Gastrocnemius medialis (tissue), 4 donors: ENCODE results near the gene FUNDC2. TPM values are rescaled to one million over a fixed set of nuclear protein-coding genes. Genes with fewer than 3 reads are reported as not detected.
A peak's percentile ranks its signal among the peaks of the same experiment; 100 is the strongest.

ENCODE experiments used
- ATAC-seq, 2 donors: fragments of 150-250 bp; one replicate each; pipeline ENCODE4 v1.9.1; 2016
- DNase-seq, 2 donors: peaks; one replicate each; pipeline ENCODE4 v3.0.0-alpha.2; 2019
- H3K27ac ChIP-seq, 4 donors: fragments of 200-600 bp; sonication (generic); 1 replicate in 1 of 4; 2 replicates in 3 of 4; pipeline ENCODE4 v1.5.1; 2016 to 2018; ENCODE audit warnings: mild to moderate bottlenecking in 2 of 4, moderate library complexity in 1 of 4
- H3K27me3 ChIP-seq, 3 donors: fragments of 200-600 bp; sonication (generic) in 2 of 3; 1 replicate in 1 of 3; 2 replicates in 2 of 3; pipeline versions ENCODE4 v1.5.1 to v1.6.0; 2016 to 2019; ENCODE audit warnings: mild to moderate bottlenecking in 1 of 3, moderate library complexity in 1 of 3
- H3K36me3 ChIP-seq, 2 donors: fragments of 200-600 bp; sonication (generic) in 1 of 2; one replicate each; pipeline ENCODE4 v1.5.1; 2017 to 2018
- H3K4me1 ChIP-seq, 2 donors: fragments of 200-600 bp; sonication (generic) in 1 of 2; one replicate each; pipeline ENCODE4 v1.5.1; 2016 to 2017; ENCODE audit warnings: mild to moderate bottlenecking in 2 of 2
- H3K4me3 ChIP-seq, 4 donors: fragments of 200-600 bp; sonication (generic) in 3 of 4; 1 replicate in 1 of 4; 2 replicates in 3 of 4; pipeline ENCODE4 v1.5.1; 2016 to 2019; ENCODE audit warnings: mild to moderate bottlenecking in 2 of 4
- H3K9me3 ChIP-seq, 3 donors: fragments of 200-600 bp; sonication (generic) in 2 of 3; 1 replicate in 1 of 3; 2 replicates in 2 of 3; pipeline ENCODE4 v1.5.1; 2016 to 2019
- CTCF ChIP-seq, 5 experiments: fragments of 450-650 bp in 3 of 5; fragments of 200-600 bp in 2 of 5; sonication (generic) in 2 of 5; IDR thresholded peaks in 4 of 5; conservative IDR thresholded peaks in 1 of 5; 1 replicate in 4 of 5; 2 replicates in 1 of 5; pipeline ENCODE4 v1.5.1; 2016 to 2019; ENCODE audit warnings: antibody characterized with exemption in 5 of 5, mild to moderate bottlenecking in 3 of 5, moderate library complexity in 3 of 5
- POLR2A ChIP-seq, 2 donors: fragments of 450-650 bp; IDR thresholded peaks; one replicate each; pipeline ENCODE4 v1.6.1; 2017; ENCODE audit warnings: antibody characterized with exemption in 2 of 2, mild to moderate bottlenecking in 2 of 2, moderate library complexity in 2 of 2
- in situ Hi-C, 4 donors: fragments of 200-750 bp; cut with MboI; loops; one replicate each; pipeline versions ENCODE4 v1.15.0 to v1.8.0; 2017; ENCODE audit warnings: low sequenced_read_pairs in 4 of 4
- intact Hi-C: fragments of 100-400 bp; cut with DNase I; formaldehyde crosslinking; loops from one replicate; pipeline ENCODE4 v1.15.1; 2023; ENCODE audit warnings: low total_unique reads
- total RNA-seq, 4 donors: library from RNA; depleted of rRNA; stranded (reverse); fragments of >200 nt; gene quantifications; one replicate each; pipeline versions ENCODE4 v1.1.0 to v1.2.3, GENCODE V29; 2016

FUNDC2 gene
- total RNA-seq, 4 donors from 2014 or later = 141 to 267 (median 183) TPM

GRCh38 chrX:155094468-155095061 lies 67.9 kb downstream of the FUNDC2 start:
- Histone ChIP-seq H3K27ac (no peak overlapping the region), H3K4me1 (no peaks in the 10 kb centered on the region), H3K27me3 (no peaks in the 10 kb centered on the region), H3K4me3 (no peak overlapping the region), H3K9me3 (no peaks in the 10 kb centered on the region), H3K36me3 (no peaks in the 10 kb centered on the region)
- in situ Hi-C loops = loop anchor here in 1 of 4 donors (25.0 kb wide), 1 partner anchor 107 kb away; no protein-coding TSS in a partner anchor
- ATAC-seq = no peak
- intact Hi-C loops = no loop called here
- DNase-seq = no peak
- TF ChIP-seq CTCF (IDR thresholded peaks at IDR 0.05 in 4 of 5, conservative IDR thresholded peaks at IDR 0.05 in 1 of 5) (peak; percentile 18 to 61 (median 38)), POLR2A (IDR thresholded peaks at IDR 0.05) (no peak)

DNA sequence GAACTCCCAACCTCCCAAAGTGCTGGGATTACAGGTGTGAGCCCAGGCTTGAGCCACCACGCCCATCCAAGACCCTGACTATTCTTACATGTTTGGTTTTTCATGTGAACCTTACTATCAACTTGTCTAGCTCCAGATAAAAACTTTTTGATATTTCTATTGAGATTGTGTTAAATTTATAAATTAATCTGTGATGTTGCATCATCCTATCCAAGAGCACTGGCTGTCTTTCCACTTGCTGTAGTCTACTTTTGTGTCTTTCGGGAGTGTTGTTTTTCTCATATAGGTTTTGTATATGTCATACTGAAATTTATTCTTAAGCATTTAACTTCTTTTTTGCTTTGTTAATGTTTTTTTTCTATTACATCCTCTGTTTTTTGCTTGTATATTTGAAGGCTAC lies 79.3 kb downstream of the FUNDC2 start:
- Histone ChIP-seq H3K4me1 (no peaks in the 10 kb centered on the region), H3K27me3 (no peaks in the 10 kb centered on the region), H3K9me3 (no peaks in the 10 kb centered on the region), H3K36me3 (no peaks in the 10 kb centered on the region), H3K27ac (no peak overlapping the region), H3K4me3 (no peak overlapping the region)
- no peak for DNase-seq
- no peak for ATAC-seq
- no peak for TF ChIP-seq CTCF (IDR thresholded peaks at IDR 0.05 in 4 of 5, conservative IDR thresholded peaks at IDR 0.05 in 1 of 5)
- no peak for TF ChIP-seq POLR2A (IDR thresholded peaks at IDR 0.05)
- in situ Hi-C loops (no loop called here), intact Hi-C loops (no loop called here)

GRCh38 chrX:155108427-155108826 lies 81.8 kb downstream of the FUNDC2 start:
- Histone ChIP-seq H3K27me3 (no peaks in the 10 kb centered on the region), H3K27ac (no peak overlapping the region), H3K9me3 (no peaks in the 10 kb centered on the region), H3K4me3 (no peak overlapping the region), H3K36me3 (no peaks in the 10 kb centered on the region), H3K4me1 (no peaks in the 10 kb centered on the region)
- DNase-seq (no peak), ATAC-seq (no peak)
- intact Hi-C loops (no loop called here), in situ Hi-C loops (no loop called here)
- no peak for TF ChIP-seq POLR2A (IDR thresholded peaks at IDR 0.05)
- no peak for TF ChIP-seq CTCF (IDR thresholded peaks at IDR 0.05 in 4 of 5, conservative IDR thresholded peaks at IDR 0.05 in 1 of 5)

Other genes starting within 250 kb of the FUNDC2 start
- gene MPP1, start 221.4 kb upstream of the FUNDC2 start, total RNA-seq = 10 to 100 TPM; 11.3 to 19.9 (median 15.9) TPM
- gene SMIM9, start 192.2 kb upstream of the FUNDC2 start, total RNA-seq = not detected
- 10 to 100 TPM in 2 of 4 donors, 1 to 10 TPM in 2; 5.0 to 20.5 (median 9.9) TPM for gene F8A1, start 140.5 kb upstream of the FUNDC2 start, total RNA-seq
- 10 to 100 TPM; 23.3 to 33.7 (median 28.2) TPM for gene F8, start 4.1 kb upstream of the FUNDC2 start, total RNA-seq
- gene CMC4, start 44.3 kb downstream of the FUNDC2 start, total RNA-seq = 10 to 100 TPM; 13.0 to 32.1 (median 26.3) TPM
- gene MTCP1, start 44.3 kb downstream of the FUNDC2 start, total RNA-seq = 1 to 10 TPM in 1 of 4 donors, under 1 TPM in 2, not detected in 1; 0.31 to 2.2 (median 0.93) TPM
- 10 to 100 TPM in 2 of 4 donors, 1 to 10 TPM in 2; 8.8 to 15.9 (median 10.6) TPM for gene BRCC3, start 44.7 kb downstream of the FUNDC2 start, total RNA-seq
- gene VBP1, start 189.6 kb downstream of the FUNDC2 start, total RNA-seq = 10 to 100 TPM; 53.6 to 79.9 (median 72.1) TPM
- gene RAB39B, start 237.6 kb downstream of the FUNDC2 start, total RNA-seq = under 1 TPM in 1 of 4 donors, not detected in 3; 0.13 TPM